Mesenteric fat pad (tissue), 1 donor: ENCODE data around the gene TMEM100. TPM values are rescaled to one million over a fixed set of nuclear protein-coding genes. Genes with fewer than 3 reads are reported as not detected.

Source experiments
- DNase-seq: peaks from one replicate; pipeline ENCODE4 v3.0.0-alpha.2; 2020; ENCODE audit warnings: low spot score
- total RNA-seq: library from RNA; stranded (reverse); fragmentation: NEBNext Ultra II Directional; extraction: Animal tissue kit (Norgen Biotek cat#: 25700); gene quantifications from one replicate; pipeline ENCODE4 v1.2.1, GENCODE V29; 2021
- donor health status: DM: yes; HTN: yes; CAD: no.

The TMEM100 gene
- total RNA-seq, 1 donor from 2014 or later, result 36.8 TPM

- no peak for DNase-seq
Measured at GRCh38 chr17:55720919-55721836, 1.5 kb downstream of the TMEM100 start.

- no peak for DNase-seq
Measured at GRCh38 chr17:55717898-55718735, 4.5 kb downstream of the TMEM100 start.

GRCh38 chr17:55717432-55717831 lies 5.2 kb downstream of the TMEM100 start:
- DNase-seq, result no peak

- no peak for DNase-seq
Measured at GRCh38 chr17:55710829-55711496, 11.7 kb downstream of the TMEM100 start.

GRCh38 chr17:55710410-55710809 lies 12.3 kb downstream of the TMEM100 start:
- no peak for DNase-seq

DNA sequence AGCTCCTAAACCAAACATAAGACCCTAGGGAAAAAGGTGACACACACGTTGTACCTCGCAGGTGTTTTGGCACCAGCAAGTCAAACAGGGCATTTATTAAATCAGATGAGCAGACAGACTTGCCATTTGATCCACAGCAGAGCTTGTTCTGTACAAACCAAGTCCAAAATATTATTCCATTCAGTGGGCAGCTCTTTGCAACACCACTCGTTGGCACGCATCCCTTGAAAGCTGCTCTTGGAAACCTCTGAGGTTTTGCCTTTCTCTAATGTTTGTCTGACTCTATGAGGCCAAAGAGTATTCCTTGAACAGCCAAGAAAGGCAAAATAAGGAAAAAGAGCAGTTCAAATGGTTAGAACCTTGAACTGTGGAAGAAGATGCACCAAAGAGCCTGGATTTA lies 12.7 kb downstream of the TMEM100 start:
- DNase-seq, result no peak

GRCh38 chr17:55709440-55709839 lies 13.2 kb downstream of the TMEM100 start:
- DNase-seq, result no peak

DNA sequence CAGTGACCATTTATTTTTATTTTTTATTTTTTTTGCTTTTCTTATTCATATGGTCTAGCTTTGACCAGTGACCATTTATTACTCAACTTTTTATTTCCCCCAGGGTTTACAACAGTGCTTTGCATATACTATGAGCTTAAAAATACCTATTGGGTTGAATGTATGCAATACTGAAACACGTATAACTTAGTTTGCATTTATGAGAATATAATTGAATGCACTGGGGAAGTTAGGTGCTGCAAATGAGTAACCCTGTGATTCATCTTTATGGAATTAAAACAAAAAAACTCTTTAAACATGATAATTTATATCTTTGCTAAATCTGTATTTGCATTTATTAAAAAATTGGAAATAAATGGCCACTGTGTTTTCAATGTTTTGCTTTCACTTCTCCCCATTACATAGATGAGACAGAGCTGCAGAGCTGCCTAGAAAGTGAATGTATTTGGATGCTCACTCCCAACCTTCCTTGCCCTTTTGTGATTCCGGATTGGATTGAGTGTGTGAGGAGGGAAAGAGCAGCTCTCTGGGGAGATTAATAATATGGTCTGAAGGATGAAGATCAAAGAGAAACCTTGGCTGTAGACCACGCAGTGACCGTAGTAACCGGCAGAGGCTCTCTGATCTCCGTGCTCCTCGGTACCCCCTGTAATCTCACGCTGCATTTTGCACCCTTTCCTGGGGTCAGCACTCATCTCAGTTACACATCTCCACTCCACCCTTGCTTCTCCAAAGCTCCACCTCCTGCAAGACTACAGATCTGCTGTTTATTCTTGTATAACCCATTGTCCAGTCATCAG lies 14.3 kb downstream of the TMEM100 start:
- DNase-seq, result no peak

GRCh38 chr17:55706808-55707773 lies 15.6 kb downstream of the TMEM100 start:
- no peak for DNase-seq

- no peak for DNase-seq
Measured at GRCh38 chr17:55705847-55706246, 16.8 kb downstream of the TMEM100 start.

GRCh38 chr17:55704401-55704800 lies 18.3 kb downstream of the TMEM100 start:
- DNase-seq, result no peak

- DNase-seq, result no peak
Measured at GRCh38 chr17:55702150-55702549, 20.5 kb downstream of the TMEM100 start.

DNA sequence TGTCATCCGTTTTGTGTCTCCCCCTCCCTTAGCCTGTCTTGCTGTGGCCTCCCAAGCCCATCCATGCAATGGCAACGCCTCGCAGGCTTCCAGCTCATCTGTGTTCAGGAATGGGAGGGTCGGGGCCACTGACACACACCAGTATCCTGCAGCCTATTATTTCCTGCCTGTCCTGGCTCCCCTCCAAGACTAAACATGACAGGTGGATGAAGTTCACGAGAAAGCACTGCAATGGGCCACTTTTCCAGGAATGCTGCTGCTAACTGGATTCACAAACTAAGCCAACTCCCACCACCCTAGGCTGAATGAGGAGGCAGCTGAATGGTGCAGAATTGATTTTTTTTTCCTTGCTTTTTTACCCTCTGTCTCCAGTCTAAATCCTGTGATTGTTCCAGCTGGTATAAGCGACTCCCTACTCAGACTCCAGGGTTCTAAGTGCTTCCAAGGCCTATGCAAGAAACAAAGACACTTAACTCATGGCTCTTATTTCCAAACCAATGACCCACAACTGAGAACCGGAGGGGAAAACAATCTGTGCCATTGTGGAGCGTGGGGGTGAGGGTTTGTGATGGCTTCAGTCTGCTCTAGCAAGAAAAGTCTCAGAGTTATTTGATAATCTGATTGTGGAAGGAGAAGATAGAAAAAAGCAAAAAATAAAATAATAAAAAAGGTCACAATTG lies 23.3 kb downstream of the TMEM100 start:
- DNase-seq, result no peak

- DNase-seq, result no peak
Measured at GRCh38 chr17:55694286-55694910, 28.3 kb downstream of the TMEM100 start.

- no peak for DNase-seq
Measured at GRCh38 chr17:55693254-55694216, 29.1 kb downstream of the TMEM100 start.

- no peak for DNase-seq
Measured at GRCh38 chr17:55692276-55692675, 30.4 kb downstream of the TMEM100 start.

- no peak for DNase-seq
Measured at GRCh38 chr17:55691666-55692065, 31.0 kb downstream of the TMEM100 start.
